ENCODE measurements around the gene TBC1D1. TPM values are rescaled to one million over a fixed set of nuclear protein-coding genes. Genes with fewer than 3 reads are reported as not detected.

The TBC1D1 gene
- total RNA-seq, 1 experiment from 2014 or later: 42.6 TPM

DNA sequence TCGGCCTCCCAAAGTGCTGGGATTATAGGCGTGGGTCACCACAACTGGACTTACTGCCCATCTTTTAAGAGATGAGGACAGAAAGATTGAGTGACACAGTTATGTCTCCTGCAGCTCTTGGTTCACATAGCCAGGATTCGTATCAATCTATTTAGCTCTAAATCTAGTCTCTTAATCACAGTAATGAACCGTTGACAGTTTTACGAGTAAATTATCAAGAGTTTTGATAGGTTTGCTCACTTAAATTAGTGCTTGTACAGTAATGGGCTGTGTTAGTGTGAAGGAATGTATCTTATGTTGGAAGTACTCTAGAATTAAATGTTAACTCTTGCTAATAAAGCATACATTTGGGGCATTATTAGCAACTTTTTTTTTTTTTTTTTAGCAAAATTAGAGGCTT, 175.0 kb downstream of the TBC1D1 start:
- intact Hi-C loops (cut with micrococcal nuclease; ENCODE audit: unreplicated experiment): no loop called here
- no TSS peak for BruUV-seq (replicated peaks)
- no peaks in the 10 kb centered on the region for H3K27me3 ChIP-seq (replicated peaks; ENCODE audit: insufficient read depth, low read depth, low read length, poor library complexity)
- TF ChIP-seq, protein P1, sequence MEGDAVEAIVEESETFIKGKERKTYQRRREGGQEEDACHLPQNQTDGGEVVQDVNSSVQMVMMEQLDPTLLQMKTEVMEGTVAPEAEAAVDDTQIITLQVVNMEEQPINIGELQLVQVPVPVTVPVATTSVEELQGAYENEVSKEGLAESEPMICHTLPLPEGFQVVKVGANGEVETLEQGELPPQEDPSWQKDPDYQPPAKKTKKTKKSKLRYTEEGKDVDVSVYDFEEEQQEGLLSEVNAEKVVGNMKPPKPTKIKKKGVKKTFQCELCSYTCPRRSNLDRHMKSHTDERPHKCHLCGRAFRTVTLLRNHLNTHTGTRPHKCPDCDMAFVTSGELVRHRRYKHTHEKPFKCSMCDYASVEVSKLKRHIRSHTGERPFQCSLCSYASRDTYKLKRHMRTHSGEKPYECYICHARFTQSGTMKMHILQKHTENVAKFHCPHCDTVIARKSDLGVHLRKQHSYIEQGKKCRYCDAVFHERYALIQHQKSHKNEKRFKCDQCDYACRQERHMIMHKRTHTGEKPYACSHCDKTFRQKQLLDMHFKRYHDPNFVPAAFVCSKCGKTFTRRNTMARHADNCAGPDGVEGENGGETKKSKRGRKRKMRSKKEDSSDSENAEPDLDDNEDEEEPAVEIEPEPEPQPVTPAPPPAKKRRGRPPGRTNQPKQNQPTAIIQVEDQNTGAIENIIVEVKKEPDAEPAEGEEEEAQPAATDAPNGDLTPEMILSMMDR (conservative IDR thresholded peaks at IDR 0.05; ENCODE audit: low read depth, low read length): no peak
- TF ChIP-seq EZH2 (IDR thresholded peaks at IDR 0.05; ENCODE audit: borderline replicate concordance, low read depth, low read length, poor library complexity, severe bottlenecking): no peak
- DNase-seq (ENCODE audit: low spot score): no peak
- H3K9me3 ChIP-seq (ENCODE audit: low read depth, low read length, poor library complexity, severe bottlenecking): no peaks in the 10 kb centered on the region
- H3K4me3 ChIP-seq (ENCODE audit: low read depth, low read length, poor library complexity, severe bottlenecking): no peak overlapping the region
- ChIA-PET CTCF (interaction anchor here (0.7 kb wide), 1 partner anchor 780 kb away, joined by 3 read pairs; no protein-coding TSS in a partner anchor), POLR2A (ENCODE audit: low non-redundant PET) (no interaction called here)
- H3K36me3 ChIP-seq (ENCODE audit: insufficient read depth, low read length, poor library complexity, severe bottlenecking): no peaks in the 10 kb centered on the region
- no peak overlapping the region for H3K27ac ChIP-seq (ENCODE audit: low read depth, low read length, poor library complexity, severe bottlenecking)
- peaks cover 3% of the 10 kb centered on the region for H3K4me1 ChIP-seq (ENCODE audit: insufficient read depth, low read length, poor library complexity, severe bottlenecking)

DNA sequence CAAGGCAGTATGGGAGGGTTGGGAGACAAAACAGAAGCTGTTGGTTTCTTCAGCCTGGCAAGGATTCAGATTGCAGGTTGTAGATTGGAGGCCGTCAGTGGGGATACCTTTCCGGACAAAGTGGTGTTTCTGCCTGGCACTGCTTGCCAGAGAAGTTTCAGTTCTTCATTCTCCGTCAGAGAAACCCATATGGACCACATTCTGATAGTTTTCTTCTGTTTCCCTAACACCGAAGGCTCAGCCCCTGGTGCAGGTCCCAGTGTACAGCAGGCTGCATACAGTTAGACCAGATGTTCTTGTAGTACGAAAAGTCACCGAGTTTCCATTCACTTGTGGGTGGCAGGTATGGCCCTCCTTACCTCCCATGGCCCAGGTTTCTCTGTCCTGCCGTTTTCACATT, 176.6 kb downstream of the TBC1D1 start:
- DNase-seq (ENCODE audit: low spot score): no peak
- no peaks in the 10 kb centered on the region for H3K36me3 ChIP-seq (ENCODE audit: insufficient read depth, low read length, poor library complexity, severe bottlenecking)
- no peaks in the 10 kb centered on the region for H3K4me1 ChIP-seq (ENCODE audit: insufficient read depth, low read length, poor library complexity, severe bottlenecking)
- no peaks in the 10 kb centered on the region for H3K9me3 ChIP-seq (ENCODE audit: low read depth, low read length, poor library complexity, severe bottlenecking)
- H3K27me3 ChIP-seq (replicated peaks; ENCODE audit: insufficient read depth, low read depth, low read length, poor library complexity): no peaks in the 10 kb centered on the region
- ChIA-PET POLR2A (ENCODE audit: low non-redundant PET) (no interaction called here), CTCF (no interaction called here)
- no TSS peak for BruUV-seq (replicated peaks)
- no peak overlapping the region for H3K4me3 ChIP-seq (ENCODE audit: low read depth, low read length, poor library complexity, severe bottlenecking)
- H3K27ac ChIP-seq (ENCODE audit: low read depth, low read length, poor library complexity, severe bottlenecking): no peak overlapping the region
- intact Hi-C loops (cut with micrococcal nuclease; ENCODE audit: unreplicated experiment): no loop called here
- TF ChIP-seq, protein P1 (conservative IDR thresholded peaks at IDR 0.05; ENCODE audit: low read depth, low read length): no peak
- no peak for TF ChIP-seq EZH2 (IDR thresholded peaks at IDR 0.05; ENCODE audit: borderline replicate concordance, low read depth, low read length, poor library complexity, severe bottlenecking)

DNA sequence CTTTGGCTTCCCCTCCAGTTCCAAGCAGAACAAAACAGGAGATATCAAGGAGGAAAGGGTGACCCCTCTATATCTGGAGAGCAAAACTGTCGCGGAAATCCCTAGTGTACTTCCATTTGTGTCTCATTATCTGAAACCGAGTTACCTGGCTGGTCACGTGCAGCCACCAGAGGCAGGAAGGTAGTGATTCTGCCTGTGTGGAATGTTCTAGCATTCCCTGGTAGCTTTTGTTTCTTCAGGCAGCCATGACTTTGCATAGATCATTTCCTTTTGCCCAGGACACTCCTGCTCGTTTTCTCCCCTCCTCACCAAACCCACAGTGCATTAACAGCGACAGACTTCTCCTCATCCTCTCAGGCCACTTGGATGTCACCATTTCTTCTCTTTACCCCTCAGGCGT, 177.2 kb downstream of the TBC1D1 start:
- no peaks in the 10 kb centered on the region for H3K36me3 ChIP-seq (ENCODE audit: insufficient read depth, low read length, poor library complexity, severe bottlenecking)
- H3K27ac ChIP-seq (ENCODE audit: low read depth, low read length, poor library complexity, severe bottlenecking): no peak overlapping the region
- H3K9me3 ChIP-seq (ENCODE audit: low read depth, low read length, poor library complexity, severe bottlenecking): no peaks in the 10 kb centered on the region
- POLR2A ChIA-PET (ENCODE audit: low non-redundant PET): no interaction called here
- H3K27me3 ChIP-seq (replicated peaks; ENCODE audit: insufficient read depth, low read depth, low read length, poor library complexity): no peaks in the 10 kb centered on the region
- no peak for DNase-seq (ENCODE audit: low spot score)
- no peak overlapping the region for H3K4me3 ChIP-seq (ENCODE audit: low read depth, low read length, poor library complexity, severe bottlenecking)
- intact Hi-C loops (cut with micrococcal nuclease; ENCODE audit: unreplicated experiment): no loop called here
- no TSS peak for BruUV-seq (replicated peaks)
- TF ChIP-seq, protein P1 (conservative IDR thresholded peaks at IDR 0.05; ENCODE audit: low read depth, low read length): no peak
- no peak for TF ChIP-seq EZH2 (IDR thresholded peaks at IDR 0.05; ENCODE audit: borderline replicate concordance, low read depth, low read length, poor library complexity, severe bottlenecking)
- CTCF ChIA-PET: no interaction called here
- no peaks in the 10 kb centered on the region for H3K4me1 ChIP-seq (ENCODE audit: insufficient read depth, low read length, poor library complexity, severe bottlenecking)
